Hematopoietic multipotent progenitor cell treated with erythropoietin and hydrocortisone succinate and interleukin-3 and kit ligand, for 15 days (in vitro differentiated cells): ENCODE data around the gene ABLIM2.
"Not testable (repeated sequence)": the region's sequence is repeated elsewhere in the genome, so short reads cannot be mapped to it uniquely, and the experiment has no call there.

ENCODE experiments used
- DNase-seq: peaks from one replicate; pipeline ENCODE4 v3.0.0-alpha.2; 2015; ENCODE audit warnings: low spot score

ABLIM2 gene

GRCh38 chr4:7933651-7934510, 224.7 kb downstream of the ABLIM2 start:
- no peak for DNase-seq

DNA sequence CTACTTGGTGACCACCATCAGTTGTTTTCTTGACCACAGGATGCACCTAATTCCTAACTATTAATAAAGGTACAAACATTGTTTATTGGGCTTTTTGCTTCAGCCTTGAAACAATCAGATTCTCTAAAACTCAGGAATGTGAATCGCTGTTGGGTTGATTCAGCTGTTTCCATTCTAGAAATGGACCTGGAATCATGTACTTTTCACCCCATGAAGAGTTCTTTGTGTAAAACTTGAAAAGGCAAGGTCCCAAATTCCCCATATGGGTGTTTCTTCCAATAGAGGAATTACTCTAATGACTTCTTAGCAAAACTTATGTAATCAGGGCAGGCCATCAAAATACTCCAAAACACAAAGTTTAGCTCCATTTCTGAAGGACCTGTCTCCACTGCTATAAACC, 226.3 kb downstream of the ABLIM2 start:
- DNase-seq = no peak

- no peak for DNase-seq
These were observed 229.3 kb downstream of the ABLIM2 start for GRCh38 chr4:7929118-7929951.

- no peak for DNase-seq
These were observed 229.9 kb downstream of the ABLIM2 start for GRCh38 chr4:7928711-7929110.

GRCh38 chr4:7926822-7927221, 231.8 kb downstream of the ABLIM2 start:
- DNase-seq = no peak

DNA sequence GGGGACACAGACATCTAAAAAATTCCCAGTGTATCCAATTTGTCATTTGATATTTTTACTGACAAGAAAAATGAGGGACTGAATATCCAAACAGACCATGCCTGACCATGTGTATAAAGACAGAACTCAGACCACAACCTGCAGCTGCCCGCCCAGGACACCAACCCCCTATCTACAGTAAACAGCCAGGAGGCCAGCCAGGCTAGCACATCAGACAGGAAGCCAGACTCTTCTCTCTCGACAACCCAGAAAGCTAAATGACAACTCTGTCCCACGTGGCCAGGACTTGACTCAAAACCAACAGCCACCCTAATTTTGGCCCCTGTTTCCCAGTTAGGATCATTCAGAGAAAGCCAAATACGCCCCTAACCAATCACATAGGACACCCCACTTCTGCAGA, 234.0 kb downstream of the ABLIM2 start:
- DNase-seq = no peak

DNA sequence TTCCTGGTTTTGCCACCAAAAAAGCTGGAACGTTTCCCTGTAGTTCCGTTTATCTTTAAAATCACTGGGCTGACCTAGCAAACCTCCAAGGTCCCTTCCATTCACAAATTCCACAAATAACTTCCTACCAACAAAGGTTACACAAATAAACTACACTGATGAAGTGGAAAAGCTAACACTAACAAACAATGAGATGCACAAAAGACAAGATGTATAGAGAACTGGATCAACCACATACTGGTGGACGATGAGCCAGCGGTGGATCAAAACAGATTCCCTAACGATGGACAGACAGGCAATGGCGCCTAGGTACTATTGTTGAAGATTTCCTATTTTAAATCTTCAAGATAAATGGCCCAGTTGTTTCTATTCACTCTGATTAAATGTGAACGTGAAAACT, 234.4 kb downstream of the ABLIM2 start:
- DNase-seq = no peak

- no peak for DNase-seq
These were observed 236.1 kb downstream of the ABLIM2 start for GRCh38 chr4:7922466-7922865.

DNA sequence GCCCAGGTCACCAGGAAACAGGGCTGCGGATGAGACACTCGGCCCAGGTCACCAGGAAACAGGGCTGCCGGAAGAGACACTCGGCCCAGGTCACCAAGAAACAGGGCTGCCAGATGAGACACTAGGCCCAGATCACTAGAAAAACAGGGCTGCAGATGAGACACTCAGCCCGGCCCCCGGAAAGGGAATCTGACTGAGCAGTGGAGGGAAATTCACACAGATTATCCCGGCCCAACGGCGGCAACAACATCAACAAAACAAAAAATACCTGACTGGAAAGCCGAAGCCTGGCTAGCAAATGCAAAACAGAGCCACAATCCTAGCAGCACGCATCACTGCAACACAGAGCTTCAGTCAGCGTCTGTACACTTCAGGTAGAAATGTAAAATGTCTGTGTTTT, 239.6 kb downstream of the ABLIM2 start:
- DNase-seq = no peak

GRCh38 chr4:7918187-7918586, 240.4 kb downstream of the ABLIM2 start:
- DNase-seq = not testable (repeated sequence)

DNA sequence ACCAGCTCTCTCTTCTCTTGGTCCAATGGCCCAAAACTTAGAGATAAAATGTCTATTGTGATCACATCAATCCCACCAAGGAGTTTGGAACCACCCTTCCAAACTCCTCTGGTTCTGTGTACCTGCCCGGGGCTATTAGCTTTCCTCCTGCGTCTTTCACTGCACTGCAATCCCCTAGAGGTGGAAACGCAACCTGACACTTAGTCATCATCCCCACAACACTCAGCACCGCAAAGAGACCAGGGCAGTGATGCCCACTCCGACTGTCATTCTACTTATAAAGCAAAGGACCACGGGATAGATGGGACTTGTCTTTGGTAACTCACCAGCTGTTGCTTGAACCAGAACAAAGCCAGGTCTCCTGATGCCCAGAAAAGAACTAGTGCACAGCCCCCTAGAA, 240.9 kb downstream of the ABLIM2 start:
- DNase-seq = no peak

GRCh38 chr4:7915875-7916242, 242.8 kb downstream of the ABLIM2 start:
- no peak for DNase-seq
